IMR-90 (cell line): ENCODE data around the gene LILRB2. TPM values are rescaled to one million over a fixed set of nuclear protein-coding genes. Genes with fewer than 3 reads are reported as not detected.
"Not testable (repeated sequence)": the region's sequence is repeated elsewhere in the genome, so short reads cannot be mapped to it uniquely, and the experiment has no call there.

Source experiments
- ATAC-seq: fragments of 200-7000 bp; cut with Tn5 transposase; 2 replicates; pipeline ENCODE4 v1.9.1; 2020; ENCODE audit warnings: low read depth, mild to moderate bottlenecking, moderate library complexity
- BruUV-seq: library from RNA; stranded (reverse); fragments of 400-500 nt; replicated peaks from 2 replicates; lab custom pipeline; 2021; lab: Mats Ljungman, UMichigan
- CTCF ChIA-PET: fragments of 300-600 bp; formaldehyde crosslinking; extraction: SDS; loops from one replicate; lab custom pipeline; 2021; ENCODE audit warnings: antibody characterized with exemption; lab: Yijun Ruan, JAX
- POLR2A ChIA-PET: fragments of 300-600 bp; sonication (Branson Sonifier 250); formaldehyde crosslinking; loops from one replicate; lab custom pipeline; 2022; ENCODE audit warnings: antibody characterized with exemption; ENCODE audit not compliant: unreplicated experiment; lab: Charles Lee
- DNase-seq: peaks from one replicate; pipeline ENCODE4 v3.0.0; 2013
- H2AFZ ChIP-seq: replicated peaks from 2 replicates; pipeline ENCODE3; 2013; ENCODE audit warnings: low read length, mild to moderate bottlenecking; ENCODE audit not compliant: poor library complexity
- H2AK5ac ChIP-seq: 2 replicates; pipeline ENCODE4 v1.6.1; 2013; ENCODE audit warnings: low read depth, low read length, inconsistent platforms
- H2AK9ac ChIP-seq: replicated peaks from 2 replicates; pipeline ENCODE3; 2013; ENCODE audit warnings: mild to moderate bottlenecking, low read depth, low read length, moderate library complexity; ENCODE audit not compliant: poor library complexity
- H2BK120ac ChIP-seq: 2 replicates; pipeline ENCODE4 v1.6.1; 2013; ENCODE audit warnings: low read depth, low read length, inconsistent platforms
- H2BK15ac ChIP-seq: 3 replicates; pipeline ENCODE4 v1.6.1; 2013; ENCODE audit warnings: low read depth, low read length, inconsistent platforms
- H2BK20ac ChIP-seq: 2 replicates; pipeline ENCODE4 v1.6.1; 2013; ENCODE audit warnings: low read depth, mild to moderate bottlenecking, inconsistent platforms, low read length, moderate library complexity
- H2BK5ac ChIP-seq: 2 replicates; pipeline ENCODE4 v1.6.1; 2013; ENCODE audit warnings: mild to moderate bottlenecking, low read depth, low read length, inconsistent platforms; ENCODE audit not compliant: poor library complexity, severe bottlenecking
- H3K14ac ChIP-seq: replicated peaks from 2 replicates; pipeline ENCODE4 v1.6.1; 2013; ENCODE audit warnings: low read depth, low read length, inconsistent platforms
- H3K18ac ChIP-seq: 2 replicates; pipeline ENCODE4 v1.6.1; 2013; ENCODE audit warnings: low read depth, low read length, control low read depth
- H3K23ac ChIP-seq: 2 replicates; pipeline ENCODE4 v1.6.1; 2013; ENCODE audit warnings: low read depth, low read length, inconsistent platforms
- H3K27ac ChIP-seq: 2 replicates; pipeline ENCODE4 v1.5.1; 2013; ENCODE audit warnings: mild to moderate bottlenecking, control low read depth, low read length; ENCODE audit not compliant: insufficient read depth
- H3K27me3 ChIP-seq: 2 replicates; pipeline ENCODE4 v1.6.1; 2013; ENCODE audit warnings: low read length; ENCODE audit not compliant: control insufficient read depth, insufficient read depth
- H3K36me3 ChIP-seq: 2 replicates; pipeline ENCODE4 v1.6.1; 2013; ENCODE audit warnings: low read length, mixed read lengths; ENCODE audit not compliant: control insufficient read depth, insufficient read depth
- H3K4ac ChIP-seq: 2 replicates; pipeline ENCODE4 v1.6.1; 2013; ENCODE audit warnings: low read depth, low read length, inconsistent platforms
- H3K4me1 ChIP-seq: 2 replicates; pipeline ENCODE4 v1.6.1; 2013; ENCODE audit warnings: low read length, mixed read lengths; ENCODE audit not compliant: control insufficient read depth, insufficient read depth
- H3K4me2 ChIP-seq: 2 replicates; pipeline ENCODE4 v1.6.1; 2013; ENCODE audit warnings: low read depth, mild to moderate bottlenecking, control low read depth, low read length, moderate library complexity
- H3K4me3 ChIP-seq: 2 replicates; pipeline ENCODE4 v1.5.1; 2013; ENCODE audit warnings: low read depth, mild to moderate bottlenecking, control low read depth, low read length, moderate library complexity; ENCODE audit not compliant: insufficient read depth
- H3K56ac ChIP-seq: 2 replicates; pipeline ENCODE4 v1.6.1; 2013; ENCODE audit warnings: low read length, inconsistent platforms; ENCODE audit not compliant: insufficient read depth; ENCODE audit errors: extremely low read depth
- H3K79me1 ChIP-seq, 2 experiments: 2 replicates each; pipeline ENCODE4 v1.6.1; 2013; ENCODE audit warnings: low read length in 2 of 2, inconsistent platforms in 1 of 2, low read depth in 1 of 2
- H3K9ac ChIP-seq: 2 replicates; pipeline ENCODE4 v1.6.1; 2013; ENCODE audit warnings: low read depth, low read length, control low read depth
- H3K9me1 ChIP-seq: 2 replicates; pipeline ENCODE4 v1.6.1; 2013; ENCODE audit warnings: low read length, inconsistent platforms; ENCODE audit not compliant: insufficient read depth
- H3K9me3 ChIP-seq: 2 replicates; pipeline ENCODE4 v1.6.1; 2013; ENCODE audit warnings: low read length; ENCODE audit not compliant: control insufficient read depth, insufficient read depth
- H4K20me1 ChIP-seq: 2 replicates; pipeline ENCODE4 v1.6.1; 2013; ENCODE audit warnings: low read length, inconsistent platforms; ENCODE audit not compliant: insufficient read depth
- H4K5ac ChIP-seq: 2 replicates; pipeline ENCODE4 v1.6.1; 2013; ENCODE audit warnings: mild to moderate bottlenecking, low read depth, low read length, control low read depth
- H4K8ac ChIP-seq, 2 experiments: 2 replicates each; pipeline ENCODE4 v1.6.1; 2013; ENCODE audit warnings: low read depth in 2 of 2, low read length in 2 of 2, control low read depth in 1 of 2, inconsistent platforms in 1 of 2
- H4K91ac ChIP-seq: 2 replicates; pipeline ENCODE4 v1.6.1; 2013; ENCODE audit warnings: low read depth, low read length, inconsistent platforms; ENCODE audit not compliant: insufficient read depth
- WGBS, 2 experiments: methylation state at CpG; one replicate each; pipeline versions ENCODE4 v1.1.5 to v1.1.7; 2013; ENCODE audit warnings: missing lambda C conversion rate in 2 of 2; ENCODE audit not compliant: insufficient read length in 1 of 2; ENCODE audit errors: extremely low coverage in 2 of 2; 5-methylcytosine and 5-hydroxymethylcytosine counted together
- dilution Hi-C: fragments of 300-500 bp; cut with HindIII; formaldehyde crosslinking; loops from one replicate; pipeline ENCODE4 v1.14.3; 2018; ENCODE audit warnings: low sequenced_read_pairs; ENCODE audit not compliant: unreplicated experiment
- in situ Hi-C: fragments of 300-500 bp; cut with MboI; formaldehyde crosslinking; loops from 3 replicates; pipeline ENCODE4 v1.14.3; 2019; ENCODE audit warnings: low sequenced_read_pairs, inconsistent platforms, mixed read lengths
- intact Hi-C: fragments of 100-400 bp; cut with micrococcal nuclease; formaldehyde crosslinking; loops from 2 replicates; pipeline ENCODE4 v1.10.0; 2022
- polyA plus RNA-seq, 3 experiments: library from polyadenylated mRNA; depleted of rRNA; stranded (reverse); fragments of >200 nt; gene quantifications; 2 replicates each; pipeline ENCODE4 v1.2.3, GENCODE V29; 2012; ENCODE audit warnings: low replicate concordance in 1 of 3
- total RNA-seq: library from RNA; depleted of rRNA; stranded (reverse); fragments of >200 nt; gene quantifications from 2 replicates; pipeline ENCODE4 v1.2.3, GENCODE V29; 2012

Gene LILRB2
- total and polyA plus RNA-seq, 2 of the 4 experiments (the other 2 are of a cell fraction): not detected

DNA sequence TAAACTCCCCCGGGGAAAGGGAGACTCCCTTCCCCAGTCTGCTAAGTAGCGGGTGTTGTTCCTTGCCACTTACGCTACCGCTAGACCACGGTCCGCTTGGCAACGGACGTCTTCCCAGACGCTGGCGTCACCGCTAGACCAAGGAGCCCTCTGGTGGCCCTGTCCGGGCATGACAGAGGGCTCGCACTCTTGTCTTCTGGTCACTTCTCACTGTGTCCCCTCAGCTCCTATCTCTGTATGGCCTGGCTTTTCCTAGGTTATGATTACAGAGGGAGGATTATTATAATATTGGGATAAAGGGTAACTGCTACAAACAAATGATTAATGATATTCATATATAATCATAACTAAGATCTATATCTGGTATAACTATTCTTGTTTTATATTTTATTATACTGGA, 42.0 kb upstream of the LILRB2 start:
- H3K4ac ChIP-seq, H2AK9ac ChIP-seq, dilution Hi-C loops, intact Hi-C loops, H2BK120ac ChIP-seq, H2BK5ac ChIP-seq, CTCF ChIA-PET, H3K4me3 ChIP-seq, H3K23ac ChIP-seq, H3K27ac ChIP-seq, BruUV-seq, ATAC-seq, H3K18ac ChIP-seq, H4K91ac ChIP-seq, H3K36me3 ChIP-seq, H3K4me2 ChIP-seq, in situ Hi-C loops, H3K79me1 ChIP-seq, H4K20me1 ChIP-seq, H3K9me3 ChIP-seq, H3K9ac ChIP-seq, H2BK15ac ChIP-seq, DNase-seq, POLR2A ChIA-PET, H4K8ac ChIP-seq, H2BK20ac ChIP-seq, H2AFZ ChIP-seq, H3K4me1 ChIP-seq, H4K5ac ChIP-seq, H3K56ac ChIP-seq, H3K9me1 ChIP-seq, H2AK5ac ChIP-seq, H3K27me3 ChIP-seq, H3K14ac ChIP-seq: not testable (repeated sequence)
- no CpG with 5 or more reads among the region's 13 CpGs for WGBS, 2 experiments

GRCh38 chr19:54322295-54322694, 41.4 kb upstream of the LILRB2 start:
- H3K9me1 ChIP-seq, dilution Hi-C loops, intact Hi-C loops, DNase-seq, in situ Hi-C loops, POLR2A ChIA-PET, H3K27me3 ChIP-seq, H3K79me1 ChIP-seq, H4K8ac ChIP-seq, H4K20me1 ChIP-seq, H3K23ac ChIP-seq, H3K14ac ChIP-seq, H3K4ac ChIP-seq, H3K27ac ChIP-seq, H2AFZ ChIP-seq, H3K4me2 ChIP-seq, H3K36me3 ChIP-seq, H2BK15ac ChIP-seq, H3K18ac ChIP-seq, H3K9ac ChIP-seq, H2AK9ac ChIP-seq, CTCF ChIA-PET, H3K9me3 ChIP-seq, H2AK5ac ChIP-seq, H2BK20ac ChIP-seq, H4K91ac ChIP-seq, H4K5ac ChIP-seq, H3K4me3 ChIP-seq, H2BK120ac ChIP-seq, H2BK5ac ChIP-seq, ATAC-seq, H3K56ac ChIP-seq, H3K4me1 ChIP-seq, BruUV-seq: not testable (repeated sequence)
- 44% methylated on average over 2 of the region's 13 CpGs; no CpG with 5 or more reads in 1 of the 2 experiments for WGBS, 2 experiments
